ENCODE data around the gene MEGF11.

DNA sequence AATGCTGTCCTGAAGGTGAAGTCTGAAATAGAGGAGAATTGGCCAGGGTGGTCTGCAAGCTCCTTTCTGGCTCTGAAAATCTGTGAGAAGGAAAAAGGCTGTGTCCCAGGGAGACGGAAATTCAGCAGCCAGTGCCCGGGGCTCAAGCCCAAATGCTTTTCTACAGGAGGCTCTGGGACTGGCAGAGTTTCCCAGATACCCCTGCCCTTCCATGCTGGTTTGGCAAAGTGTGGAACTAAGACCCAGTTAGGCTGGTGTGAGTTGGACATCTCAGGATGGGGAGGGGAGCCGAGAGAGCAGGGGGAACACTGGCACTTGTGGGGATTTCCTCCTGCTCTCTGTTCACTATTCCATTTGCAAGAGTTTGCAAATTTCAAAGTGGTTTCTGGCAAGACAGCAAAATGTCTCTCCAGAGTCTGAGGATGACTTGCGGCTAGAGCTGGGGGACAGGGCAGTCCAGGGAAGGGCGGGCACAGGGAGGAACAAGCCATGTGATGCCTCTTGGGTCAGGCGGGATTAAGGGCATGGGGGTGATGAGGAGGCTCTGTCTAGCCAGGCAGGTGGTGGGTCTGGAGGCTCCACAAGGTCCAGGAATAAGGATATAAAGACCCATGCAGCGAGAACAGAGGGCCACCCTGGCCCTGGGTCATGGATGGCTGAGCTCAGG, 231.9 kb downstream of the MEGF11 start:
- TF ChIP-seq, protein P1, sequence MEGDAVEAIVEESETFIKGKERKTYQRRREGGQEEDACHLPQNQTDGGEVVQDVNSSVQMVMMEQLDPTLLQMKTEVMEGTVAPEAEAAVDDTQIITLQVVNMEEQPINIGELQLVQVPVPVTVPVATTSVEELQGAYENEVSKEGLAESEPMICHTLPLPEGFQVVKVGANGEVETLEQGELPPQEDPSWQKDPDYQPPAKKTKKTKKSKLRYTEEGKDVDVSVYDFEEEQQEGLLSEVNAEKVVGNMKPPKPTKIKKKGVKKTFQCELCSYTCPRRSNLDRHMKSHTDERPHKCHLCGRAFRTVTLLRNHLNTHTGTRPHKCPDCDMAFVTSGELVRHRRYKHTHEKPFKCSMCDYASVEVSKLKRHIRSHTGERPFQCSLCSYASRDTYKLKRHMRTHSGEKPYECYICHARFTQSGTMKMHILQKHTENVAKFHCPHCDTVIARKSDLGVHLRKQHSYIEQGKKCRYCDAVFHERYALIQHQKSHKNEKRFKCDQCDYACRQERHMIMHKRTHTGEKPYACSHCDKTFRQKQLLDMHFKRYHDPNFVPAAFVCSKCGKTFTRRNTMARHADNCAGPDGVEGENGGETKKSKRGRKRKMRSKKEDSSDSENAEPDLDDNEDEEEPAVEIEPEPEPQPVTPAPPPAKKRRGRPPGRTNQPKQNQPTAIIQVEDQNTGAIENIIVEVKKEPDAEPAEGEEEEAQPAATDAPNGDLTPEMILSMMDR (IDR thresholded peaks at IDR 0.05; ENCODE audit: insufficient read depth, low read length) = no peak
- TF ChIP-seq POLR2AphosphoS5 (IDR thresholded peaks at IDR 0.05; ENCODE audit: low read depth) = no peak
- TF ChIP-seq, protein P2, sequence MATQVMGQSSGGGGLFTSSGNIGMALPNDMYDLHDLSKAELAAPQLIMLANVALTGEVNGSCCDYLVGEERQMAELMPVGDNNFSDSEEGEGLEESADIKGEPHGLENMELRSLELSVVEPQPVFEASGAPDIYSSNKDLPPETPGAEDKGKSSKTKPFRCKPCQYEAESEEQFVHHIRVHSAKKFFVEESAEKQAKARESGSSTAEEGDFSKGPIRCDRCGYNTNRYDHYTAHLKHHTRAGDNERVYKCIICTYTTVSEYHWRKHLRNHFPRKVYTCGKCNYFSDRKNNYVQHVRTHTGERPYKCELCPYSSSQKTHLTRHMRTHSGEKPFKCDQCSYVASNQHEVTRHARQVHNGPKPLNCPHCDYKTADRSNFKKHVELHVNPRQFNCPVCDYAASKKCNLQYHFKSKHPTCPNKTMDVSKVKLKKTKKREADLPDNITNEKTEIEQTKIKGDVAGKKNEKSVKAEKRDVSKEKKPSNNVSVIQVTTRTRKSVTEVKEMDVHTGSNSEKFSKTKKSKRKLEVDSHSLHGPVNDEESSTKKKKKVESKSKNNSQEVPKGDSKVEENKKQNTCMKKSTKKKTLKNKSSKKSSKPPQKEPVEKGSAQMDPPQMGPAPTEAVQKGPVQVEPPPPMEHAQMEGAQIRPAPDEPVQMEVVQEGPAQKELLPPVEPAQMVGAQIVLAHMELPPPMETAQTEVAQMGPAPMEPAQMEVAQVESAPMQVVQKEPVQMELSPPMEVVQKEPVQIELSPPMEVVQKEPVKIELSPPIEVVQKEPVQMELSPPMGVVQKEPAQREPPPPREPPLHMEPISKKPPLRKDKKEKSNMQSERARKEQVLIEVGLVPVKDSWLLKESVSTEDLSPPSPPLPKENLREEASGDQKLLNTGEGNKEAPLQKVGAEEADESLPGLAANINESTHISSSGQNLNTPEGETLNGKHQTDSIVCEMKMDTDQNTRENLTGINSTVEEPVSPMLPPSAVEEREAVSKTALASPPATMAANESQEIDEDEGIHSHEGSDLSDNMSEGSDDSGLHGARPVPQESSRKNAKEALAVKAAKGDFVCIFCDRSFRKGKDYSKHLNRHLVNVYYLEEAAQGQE (IDR thresholded peaks at IDR 0.05; ENCODE audit: insufficient replicate concordance, low read depth) = no peak
- no peak for TF ChIP-seq SPI1 (IDR thresholded peaks at IDR 0.05; ENCODE audit: borderline replicate concordance, low read depth)
